Keratinocyte (primary cell): ENCODE data around the gene RESF1. TPM values are rescaled to one million over a fixed set of nuclear protein-coding genes. Genes with fewer than 3 reads are reported as not detected.

ENCODE experiments used
- DNase-seq: peaks from one replicate; pipeline ENCODE4 v3.0.0-alpha.2; 2011; ENCODE audit warnings: low read depth, missing footprints, low spot score
- FAIRE-seq: peaks from 2 replicates; lab custom pipeline; 2011; peaks lifted over from hg19 to GRCh38; lab: Jason Lieb, UNC
- H2AFZ ChIP-seq: 2 replicates; pipeline ENCODE4 v1.6.0; 2012; ENCODE audit warnings: low read length, control low read depth, inconsistent platforms; ENCODE audit not compliant: control insufficient read depth
- H3K27ac ChIP-seq: 2 replicates; pipeline ENCODE4 v1.5.1; 2011; ENCODE audit warnings: low read length; ENCODE audit not compliant: control insufficient read depth, insufficient read depth
- H3K27me3 ChIP-seq: 3 replicates; pipeline ENCODE4 v1.6.0; 2011; ENCODE audit warnings: low read length; ENCODE audit not compliant: control insufficient read depth, insufficient read depth; ENCODE audit errors: extremely low read depth
- H3K36me3 ChIP-seq, 2 experiments: 2 replicates in 1 of 2; 3 replicates in 1 of 2; pipeline ENCODE4 v1.5.1; 2011; ENCODE audit warnings: low read length in 2 of 2, mild to moderate bottlenecking in 1 of 2; ENCODE audit not compliant: control insufficient read depth in 2 of 2, insufficient read depth in 2 of 2; ENCODE audit errors: extremely low read depth in 1 of 2
- H3K4me1 ChIP-seq: 3 replicates; pipeline ENCODE4 v1.5.1; 2011; ENCODE audit warnings: low read length; ENCODE audit not compliant: control insufficient read depth, insufficient read depth; ENCODE audit errors: extremely low read depth
- H3K4me2 ChIP-seq: 3 replicates; pipeline ENCODE4 v1.6.0; 2011; ENCODE audit warnings: low read depth, low read length; ENCODE audit not compliant: control insufficient read depth, insufficient read depth; ENCODE audit errors: extremely low read depth
- H3K4me3 ChIP-seq, 3 experiments: fragments of 200-600 bp in 1 of 3; sonication (generic) in 1 of 3; 2 replicates in 2 of 3; 3 replicates in 1 of 3; pipeline ENCODE4 v1.5.1; 2011 to 2016; ENCODE audit warnings: low read length in 3 of 3, mild to moderate bottlenecking in 3 of 3, control low read depth in 2 of 3, inconsistent platforms in 1 of 3, low read depth in 1 of 3, mixed read lengths in 1 of 3, mixed run types in 1 of 3, moderate library complexity in 1 of 3; ENCODE audit not compliant: control insufficient read depth in 2 of 3, insufficient read depth in 2 of 3; ENCODE audit errors: extremely low read depth in 1 of 3
- H3K79me2 ChIP-seq: 2 replicates; pipeline ENCODE4 v1.6.0; 2012; ENCODE audit warnings: low read length; ENCODE audit not compliant: control insufficient read depth, insufficient read depth
- H3K9ac ChIP-seq: 3 replicates; pipeline ENCODE4 v1.6.0; 2011; ENCODE audit warnings: low read length; ENCODE audit not compliant: control insufficient read depth, insufficient read depth; ENCODE audit errors: extremely low read depth
- H3K9me1 ChIP-seq: 3 replicates; pipeline ENCODE4 v1.6.0; 2011; ENCODE audit warnings: low read length; ENCODE audit not compliant: control insufficient read depth, insufficient read depth; ENCODE audit errors: extremely low read depth
- H3K9me3 ChIP-seq: 2 replicates; pipeline ENCODE4 v1.5.1; 2012; ENCODE audit warnings: low read depth, low read length; ENCODE audit not compliant: control insufficient read depth
- H4K20me1 ChIP-seq: 3 replicates; pipeline ENCODE4 v1.6.0; 2011; ENCODE audit warnings: low read length; ENCODE audit not compliant: control insufficient read depth, insufficient read depth; ENCODE audit errors: extremely low read depth
- CTCF ChIP-seq, 3 experiments: IDR thresholded peaks in 1 of 3; conservative IDR thresholded peaks in 1 of 3; optimal IDR thresholded peaks in 1 of 3; 2 replicates in 2 of 3; 3 replicates in 1 of 3; pipeline versions ENCODE3 to v1.5.1; 2011; ENCODE audit warnings: low read length in 3 of 3, mild to moderate bottlenecking in 3 of 3, moderate library complexity in 2 of 3, control low read depth in 1 of 3, inconsistent platforms in 1 of 3; ENCODE audit not compliant: insufficient read depth in 2 of 3; ENCODE audit errors: extremely low read depth in 1 of 3
- EZH2 ChIP-seq: IDR thresholded peaks from one replicate; pipeline ENCODE4 v1.6.1; 2012; ENCODE audit warnings: inconsistent platforms, mild to moderate bottlenecking, low read length, moderate library complexity
- dilution Hi-C: fragments of 300-500 bp; cut with MboI; formaldehyde crosslinking; loops from one replicate; pipeline ENCODE4 v1.7.0; 2020; ENCODE audit warnings: low sequenced_read_pairs; ENCODE audit not compliant: extremely low pct_ligation_motif_present
- polyA plus RNA-seq, 5 experiments: library from polyadenylated mRNA; depleted of rRNA in 3 of 5; stranded (reverse) in 3 of 5; stranded (forward) in 1 of 5; unstranded in 1 of 5; fragments of >200 nt; gene quantifications; 1 replicate in 1 of 5; 2 replicates in 3 of 5; 3 replicates in 1 of 5; pipeline versions ENCODE4 v1.2.1 to v1.2.3, GENCODE V29; 2011 to 2012; ENCODE audit warnings: missing spikeins in 2 of 5, low read depth in 1 of 5, low replicate concordance in 1 of 5

Gene RESF1
- polyA plus RNA-seq, 1 donor (not counting 4 experiments of a cell fraction or from before 2014, with no cell fraction given), result 19.7 TPM

- Histone ChIP-seq H3K4me1 (no peaks in the 10 kb centered on the region), H3K9me1 (no peaks in the 10 kb centered on the region), H3K9me3 (no peaks in the 10 kb centered on the region), H3K4me3 (no peak overlapping the region), H4K20me1 (no peaks in the 10 kb centered on the region), H3K36me3 (peaks cover 8 to 11% of the 10 kb centered on the region in 2 experiments), H2AFZ (no peak overlapping the region), H3K27ac (no peak overlapping the region), H3K79me2 (peaks cover under 1% of the 10 kb centered on the region), H3K9ac (no peak overlapping the region), H3K4me2 (no peak overlapping the region), H3K27me3 (no peaks in the 10 kb centered on the region)
- dilution Hi-C loops, result no loop called here
- TF ChIP-seq EZH2, result no peak
- no peak for DNase-seq
- no peak for FAIRE-seq
Observed at GRCh38 chr12:31974673-31975072, 15.5 kb downstream of the RESF1 start.

GRCh38 chr12:31984806-31985591, 25.8 kb downstream of the RESF1 start:
- Histone ChIP-seq H4K20me1 (no peaks in the 10 kb centered on the region), H3K9me3 (no peaks in the 10 kb centered on the region), H3K79me2 (no peaks in the 10 kb centered on the region), H3K36me3 (peaks cover 6 to 9% of the 10 kb centered on the region in 2 experiments), H3K27ac (no peak overlapping the region), H3K27me3 (no peaks in the 10 kb centered on the region), H3K4me3 (no peak overlapping the region), H2AFZ (no peak overlapping the region), H3K4me2 (no peak overlapping the region), H3K9me1 (no peaks in the 10 kb centered on the region), H3K9ac (no peak overlapping the region), H3K4me1 (peaks cover 7% of the 10 kb centered on the region)
- dilution Hi-C loops, result no loop called here
- no peak for FAIRE-seq
- no peak for DNase-seq
- no peak for TF ChIP-seq EZH2
- no peak for TF ChIP-seq CTCF (optimal IDR thresholded peaks at IDR 0.05 in 1 of 3, IDR thresholded peaks at IDR 0.05 in 1 of 3, conservative IDR thresholded peaks at IDR 0.05 in 1 of 3; ENCODE audit: extremely low read depth in 1 of 3, insufficient read depth in 2 of 3, low read length in 3 of 3)
